ENCODE results near the gene CAST. TPM values are rescaled to one million over a fixed set of nuclear protein-coding genes. Genes with fewer than 3 reads are reported as not detected.
A peak's percentile ranks its signal among the peaks of the same experiment; 100 is the strongest.

Gene CAST
- total RNA-seq, 1 donor from 2014 or later: 87.2 TPM

DNA sequence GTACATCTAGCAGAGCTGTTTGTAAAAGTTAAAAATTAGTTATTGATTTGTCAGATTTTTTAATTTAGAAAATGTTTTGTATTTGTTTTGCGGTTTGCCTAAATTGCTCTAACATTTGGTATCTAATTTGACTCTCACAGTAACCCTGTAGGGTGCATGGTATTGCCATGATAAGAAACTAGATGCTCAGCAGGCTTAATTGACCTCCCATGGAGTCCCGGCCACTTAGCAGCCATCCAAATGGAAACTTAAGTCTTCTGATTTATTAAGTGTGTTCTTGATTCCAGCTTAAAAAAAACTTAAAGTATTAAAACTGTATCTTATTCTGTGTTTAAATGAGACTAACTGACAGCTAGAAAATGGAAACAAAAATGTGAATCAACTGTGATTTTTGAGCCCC, 54.5 kb downstream of the CAST start:
- Histone ChIP-seq H3K9me3 (ENCODE audit: control insufficient read depth in 3 of 3, low read length in 3 of 3) (no peaks in the 10 kb centered on the region), H3K9ac (ENCODE audit: low read depth in 1 of 3, low read length in 3 of 3) (no peak overlapping the region), H3K4me3 (ENCODE audit: low read length in 3 of 3) (no peak overlapping the region), H3K27me3 (ENCODE audit: control insufficient read depth in 3 of 3, insufficient read depth in 3 of 3, low read length in 3 of 3) (no peaks in the 10 kb centered on the region), H3K27ac (ENCODE audit: low read depth, low read length) (no peak overlapping the region), H3K36me3 (ENCODE audit: control insufficient read depth in 3 of 3, insufficient read depth in 3 of 3, low read length in 3 of 3) (no peaks in the 10 kb centered on the region), H3K4me1 (ENCODE audit: control insufficient read depth in 3 of 3, insufficient read depth in 3 of 3, low read length in 3 of 3) (peaks cover 32 to 65% (median 53%) of the 10 kb centered on the region in 3 donors)

- H3K9ac ChIP-seq (ENCODE audit: low read depth in 1 of 3, low read length in 3 of 3): no peak overlapping the region
- no peaks in the 10 kb centered on the region for H3K9me3 ChIP-seq (ENCODE audit: control insufficient read depth in 3 of 3, low read length in 3 of 3)
- H3K4me3 ChIP-seq (ENCODE audit: low read length in 3 of 3): no peak overlapping the region
- H3K36me3 ChIP-seq (ENCODE audit: control insufficient read depth in 3 of 3, insufficient read depth in 3 of 3, low read length in 3 of 3): no peaks in the 10 kb centered on the region
- H3K27ac ChIP-seq (ENCODE audit: low read depth, low read length): no peak overlapping the region
- H3K27me3 ChIP-seq (ENCODE audit: control insufficient read depth in 3 of 3, insufficient read depth in 3 of 3, low read length in 3 of 3): no peaks in the 10 kb centered on the region
- peaks cover 35 to 64% (median 54%) of the 10 kb centered on the region in 3 donors for H3K4me1 ChIP-seq (ENCODE audit: control insufficient read depth in 3 of 3, insufficient read depth in 3 of 3, low read length in 3 of 3)
Observed at GRCh38 chr5:96717874-96718273, 55.7 kb downstream of the CAST start.

- H3K4me3 ChIP-seq (ENCODE audit: low read length in 3 of 3): peak overlapping the region in 1 of 3 donors; percentile 11
- H3K36me3 ChIP-seq (ENCODE audit: control insufficient read depth in 3 of 3, insufficient read depth in 3 of 3, low read length in 3 of 3): no peaks in the 10 kb centered on the region
- H3K4me1 ChIP-seq (ENCODE audit: control insufficient read depth in 3 of 3, insufficient read depth in 3 of 3, low read length in 3 of 3): peaks cover 35 to 63% (median 54%) of the 10 kb centered on the region in 3 donors
- no peaks in the 10 kb centered on the region for H3K9me3 ChIP-seq (ENCODE audit: control insufficient read depth in 3 of 3, low read length in 3 of 3)
- no peak overlapping the region for H3K9ac ChIP-seq (ENCODE audit: low read depth in 1 of 3, low read length in 3 of 3)
- H3K27me3 ChIP-seq (ENCODE audit: control insufficient read depth in 3 of 3, insufficient read depth in 3 of 3, low read length in 3 of 3): no peaks in the 10 kb centered on the region
- H3K27ac ChIP-seq (ENCODE audit: low read depth, low read length): no peak overlapping the region
Observed at GRCh38 chr5:96718635-96719077, 56.5 kb downstream of the CAST start.

- Histone ChIP-seq H3K4me3 (ENCODE audit: low read length in 3 of 3) (no peak overlapping the region), H3K27me3 (ENCODE audit: control insufficient read depth in 3 of 3, insufficient read depth in 3 of 3, low read length in 3 of 3) (no peaks in the 10 kb centered on the region), H3K27ac (ENCODE audit: low read depth, low read length) (peak overlapping the region; percentile 48), H3K9ac (ENCODE audit: low read depth in 1 of 3, low read length in 3 of 3) (no peak overlapping the region), H3K9me3 (ENCODE audit: control insufficient read depth in 3 of 3, low read length in 3 of 3) (no peaks in the 10 kb centered on the region), H3K36me3 (ENCODE audit: control insufficient read depth in 3 of 3, insufficient read depth in 3 of 3, low read length in 3 of 3) (peaks cover 0 to 7% (median 0%) of the 10 kb centered on the region in 3 donors), H3K4me1 (ENCODE audit: control insufficient read depth in 3 of 3, insufficient read depth in 3 of 3, low read length in 3 of 3) (peaks cover 24 to 55% (median 38%) of the 10 kb centered on the region in 3 donors)
Observed at GRCh38 chr5:96720408-96720807, 58.2 kb downstream of the CAST start.

DNA sequence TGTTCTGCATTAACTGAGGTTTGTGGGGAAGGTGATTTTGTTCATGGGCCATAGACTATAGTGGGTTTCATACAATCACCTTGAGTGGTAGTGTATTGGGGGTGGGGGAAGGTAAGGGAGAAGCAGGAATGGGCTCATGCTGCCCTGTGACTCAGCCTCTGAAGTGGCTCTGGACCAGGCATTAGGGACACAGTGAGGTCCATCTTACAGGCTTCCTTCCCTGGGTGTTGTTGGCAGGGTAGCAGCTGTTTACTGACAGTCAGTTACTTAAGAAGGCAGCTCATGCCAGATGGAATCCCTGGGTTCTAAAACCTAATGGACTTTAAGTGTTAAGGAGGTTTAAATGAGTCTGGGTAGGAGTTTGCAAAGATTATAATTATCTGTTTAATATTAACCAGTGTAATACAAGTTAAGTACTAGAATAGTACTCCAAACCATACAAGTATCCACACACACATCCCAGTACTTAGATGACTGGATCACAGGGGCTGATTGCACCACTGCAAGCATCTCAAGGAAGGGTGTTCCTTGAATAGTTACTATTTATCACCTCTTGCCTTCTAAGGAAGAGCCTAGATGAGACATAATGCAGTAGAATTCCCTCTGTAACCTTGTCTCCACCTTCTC, 59.3 kb downstream of the CAST start:
- H3K4me3 ChIP-seq (ENCODE audit: low read length in 3 of 3): no peak overlapping the region
- H3K9me3 ChIP-seq (ENCODE audit: control insufficient read depth in 3 of 3, low read length in 3 of 3): no peaks in the 10 kb centered on the region
- H3K27ac ChIP-seq (ENCODE audit: low read depth, low read length): peak overlapping the region; percentile 48
- no peak overlapping the region for H3K9ac ChIP-seq (ENCODE audit: low read depth in 1 of 3, low read length in 3 of 3)
- peaks cover 19 to 48% (median 27%) of the 10 kb centered on the region in 3 donors for H3K4me1 ChIP-seq (ENCODE audit: control insufficient read depth in 3 of 3, insufficient read depth in 3 of 3, low read length in 3 of 3)
- H3K27me3 ChIP-seq (ENCODE audit: control insufficient read depth in 3 of 3, insufficient read depth in 3 of 3, low read length in 3 of 3): no peaks in the 10 kb centered on the region
- peaks cover 0 to 7% (median under 1%) of the 10 kb centered on the region in 3 donors for H3K36me3 ChIP-seq (ENCODE audit: control insufficient read depth in 3 of 3, insufficient read depth in 3 of 3, low read length in 3 of 3)

DNA sequence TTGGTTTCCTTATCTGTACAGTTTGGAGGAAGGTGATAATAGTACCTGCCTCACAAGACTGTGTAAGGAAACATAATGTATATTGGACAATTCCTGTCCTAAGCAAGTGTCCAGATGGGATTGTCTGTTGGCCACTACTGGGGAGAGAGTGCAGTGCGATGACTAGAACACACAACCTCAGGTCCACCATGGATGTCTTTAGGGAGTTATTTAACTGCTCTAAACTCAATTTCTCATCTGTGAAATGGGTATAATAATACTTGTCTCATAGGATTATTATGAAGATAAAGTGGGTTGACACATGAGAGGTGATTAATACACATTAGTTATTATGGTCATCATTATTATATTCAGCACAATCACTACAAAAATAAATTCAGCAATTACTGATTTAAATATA, 63.1 kb downstream of the CAST start:
- Histone ChIP-seq H3K4me3 (ENCODE audit: low read length in 3 of 3) (no peak overlapping the region), H3K9ac (ENCODE audit: low read depth in 1 of 3, low read length in 3 of 3) (no peak overlapping the region), H3K27ac (ENCODE audit: low read depth, low read length) (no peak overlapping the region), H3K27me3 (ENCODE audit: control insufficient read depth in 3 of 3, insufficient read depth in 3 of 3, low read length in 3 of 3) (no peaks in the 10 kb centered on the region), H3K9me3 (ENCODE audit: control insufficient read depth in 3 of 3, low read length in 3 of 3) (no peaks in the 10 kb centered on the region), H3K4me1 (ENCODE audit: control insufficient read depth in 3 of 3, insufficient read depth in 3 of 3, low read length in 3 of 3) (peaks cover 8 to 19% (median 9%) of the 10 kb centered on the region in 3 donors), H3K36me3 (ENCODE audit: control insufficient read depth in 3 of 3, insufficient read depth in 3 of 3, low read length in 3 of 3) (peaks cover 0 to 21% (median 19%) of the 10 kb centered on the region in 3 donors)

GRCh38 chr5:96726802-96727201, 64.6 kb downstream of the CAST start:
- Histone ChIP-seq H3K27ac (ENCODE audit: low read depth, low read length) (no peak overlapping the region), H3K27me3 (ENCODE audit: control insufficient read depth in 3 of 3, insufficient read depth in 3 of 3, low read length in 3 of 3) (no peaks in the 10 kb centered on the region), H3K36me3 (ENCODE audit: control insufficient read depth in 3 of 3, insufficient read depth in 3 of 3, low read length in 3 of 3) (peaks cover 2 to 27% (median 27%) of the 10 kb centered on the region in 3 donors), H3K4me3 (ENCODE audit: low read length in 3 of 3) (no peak overlapping the region), H3K9ac (ENCODE audit: low read depth in 1 of 3, low read length in 3 of 3) (no peak overlapping the region), H3K9me3 (ENCODE audit: control insufficient read depth in 3 of 3, low read length in 3 of 3) (no peaks in the 10 kb centered on the region), H3K4me1 (ENCODE audit: control insufficient read depth in 3 of 3, insufficient read depth in 3 of 3, low read length in 3 of 3) (peaks cover under 1 to 4% (median 2%) of the 10 kb centered on the region in 3 donors)

DNA sequence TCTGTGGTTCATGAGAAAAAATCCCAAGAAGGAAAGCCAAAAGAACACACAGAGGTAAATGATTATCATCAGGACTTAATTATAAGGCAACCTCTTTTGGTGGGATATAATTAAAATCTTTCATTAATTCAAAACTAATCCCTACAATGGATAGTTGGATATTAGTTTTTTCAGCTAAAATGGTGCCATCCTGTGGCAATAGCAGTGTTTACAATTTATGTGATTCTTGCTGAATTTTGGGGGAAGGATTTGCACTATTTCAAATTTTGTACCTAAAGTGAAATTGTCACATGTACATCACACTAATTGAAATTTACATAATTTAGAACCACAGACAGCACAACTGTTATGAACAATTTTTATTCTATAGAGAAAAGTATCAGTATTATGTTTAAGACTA, 67.0 kb downstream of the CAST start:
- H3K4me3 ChIP-seq (ENCODE audit: low read length in 3 of 3): no peak overlapping the region
- peaks cover 0 to 8% (median 4%) of the 10 kb centered on the region in 3 donors for H3K4me1 ChIP-seq (ENCODE audit: control insufficient read depth in 3 of 3, insufficient read depth in 3 of 3, low read length in 3 of 3)
- H3K9ac ChIP-seq (ENCODE audit: low read depth in 1 of 3, low read length in 3 of 3): no peak overlapping the region
- no peaks in the 10 kb centered on the region for H3K9me3 ChIP-seq (ENCODE audit: control insufficient read depth in 3 of 3, low read length in 3 of 3)
- peaks cover 2 to 27% (median 26%) of the 10 kb centered on the region in 3 donors for H3K36me3 ChIP-seq (ENCODE audit: control insufficient read depth in 3 of 3, insufficient read depth in 3 of 3, low read length in 3 of 3)
- no peak overlapping the region for H3K27ac ChIP-seq (ENCODE audit: low read depth, low read length)
- H3K27me3 ChIP-seq (ENCODE audit: control insufficient read depth in 3 of 3, insufficient read depth in 3 of 3, low read length in 3 of 3): no peaks in the 10 kb centered on the region

DNA sequence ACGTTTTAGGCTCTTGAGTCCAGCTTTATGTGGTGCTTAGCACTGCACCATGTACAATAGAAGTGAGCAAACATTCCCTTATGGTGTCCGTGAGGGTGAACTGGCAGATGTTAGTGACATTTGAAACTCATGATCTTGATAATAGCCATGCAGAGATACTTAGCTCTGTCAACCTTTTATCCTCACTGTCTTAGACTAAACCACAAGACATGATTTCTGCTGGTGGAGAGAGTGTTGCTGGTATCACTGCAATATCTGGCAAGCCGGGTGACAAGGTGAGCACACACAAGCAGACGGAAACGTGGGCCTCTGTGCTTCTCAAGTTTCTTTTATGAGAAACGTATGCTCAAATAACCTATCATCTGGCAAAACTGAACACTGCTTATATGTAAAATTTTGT, 68.4 kb downstream of the CAST start:
- peaks cover 2 to 35% (median 22%) of the 10 kb centered on the region in 3 donors for H3K36me3 ChIP-seq (ENCODE audit: control insufficient read depth in 3 of 3, insufficient read depth in 3 of 3, low read length in 3 of 3)

DNA sequence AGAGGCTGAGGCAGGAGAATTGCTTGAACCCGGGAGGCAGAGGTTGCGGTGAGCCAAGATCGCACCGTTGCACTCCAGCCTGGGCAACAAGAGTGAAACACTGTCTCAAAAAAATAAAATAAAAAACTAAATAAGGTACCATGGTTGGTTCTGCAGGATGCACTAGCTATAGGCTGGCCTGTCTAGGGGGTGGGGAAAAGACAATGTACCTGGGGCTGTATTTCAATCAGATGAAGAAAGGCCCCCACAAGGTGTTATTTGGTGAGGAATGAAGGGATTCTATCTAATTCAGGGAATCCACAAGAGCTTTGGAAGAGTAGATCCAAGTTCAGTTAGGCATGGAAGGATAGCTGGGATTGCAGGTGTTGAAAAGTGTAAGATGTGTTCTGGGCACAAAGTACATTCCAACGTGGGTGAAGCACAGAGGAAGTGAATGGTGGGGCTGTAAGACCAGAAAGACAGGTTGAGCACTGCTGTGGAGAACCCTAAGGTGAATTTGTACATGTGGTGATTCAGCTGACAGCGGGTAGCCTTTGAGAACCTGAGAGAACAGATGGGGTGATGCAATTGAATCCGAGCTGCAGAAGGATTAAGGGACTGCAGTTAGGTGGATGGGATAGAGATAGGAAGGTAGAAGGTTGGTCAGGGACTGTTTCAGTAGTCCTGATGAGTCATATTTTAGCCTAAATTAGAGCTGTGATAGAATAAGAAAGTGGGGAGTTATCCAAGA, 71.8 kb downstream of the CAST start:
- Histone ChIP-seq H3K27me3 (ENCODE audit: control insufficient read depth in 3 of 3, insufficient read depth in 3 of 3, low read length in 3 of 3) (no peaks in the 10 kb centered on the region), H3K27ac (ENCODE audit: low read depth, low read length) (no peak overlapping the region), H3K36me3 (ENCODE audit: control insufficient read depth in 3 of 3, insufficient read depth in 3 of 3, low read length in 3 of 3) (peaks cover 3 to 32% (median 24%) of the 10 kb centered on the region in 3 donors), H3K4me3 (ENCODE audit: low read length in 3 of 3) (no peak overlapping the region), H3K9ac (ENCODE audit: low read depth in 1 of 3, low read length in 3 of 3) (no peak overlapping the region), H3K9me3 (ENCODE audit: control insufficient read depth in 3 of 3, low read length in 3 of 3) (no peaks in the 10 kb centered on the region), H3K4me1 (ENCODE audit: control insufficient read depth in 3 of 3, insufficient read depth in 3 of 3, low read length in 3 of 3) (peaks cover 3 to 16% (median 4%) of the 10 kb centered on the region in 3 donors)

More for the DNA sequence above, 68.4 kb downstream of the CAST start:
- Histone ChIP-seq H3K9ac (ENCODE audit: low read depth in 1 of 3, low read length in 3 of 3) (no peak overlapping the region), H3K4me1 (ENCODE audit: control insufficient read depth in 3 of 3, insufficient read depth in 3 of 3, low read length in 3 of 3) (peaks cover 0 to 16% (median 4%) of the 10 kb centered on the region in 3 donors), H3K4me3 (ENCODE audit: low read length in 3 of 3) (no peak overlapping the region), H3K27me3 (ENCODE audit: control insufficient read depth in 3 of 3, insufficient read depth in 3 of 3, low read length in 3 of 3) (no peaks in the 10 kb centered on the region), H3K27ac (ENCODE audit: low read depth, low read length) (no peak overlapping the region), H3K9me3 (ENCODE audit: control insufficient read depth in 3 of 3, low read length in 3 of 3) (no peaks in the 10 kb centered on the region)

Data from skeletal muscle tissue (tissue), 4 donors.